ENCODE measurements around the gene PLXNC1.

PLXNC1 gene

GRCh38 chr12:94185801-94186200 is 37.4 kb downstream of the PLXNC1 start:
- POLR2A ChIA-PET: no interaction called here
- CTCF ChIA-PET: no interaction called here

GRCh38 chr12:94186278-94187241 is 38.2 kb downstream of the PLXNC1 start:
- DNase-seq (ENCODE audit: extremely low spot score): no peak
- POLR2A ChIA-PET: no interaction called here
- TF ChIP-seq TARDBP (IDR thresholded peaks at IDR 0.05) (no peak), PKNOX1 (IDR thresholded peaks at IDR 0.05) (no peak), CTBP1 (IDR thresholded peaks at IDR 0.05; ENCODE audit: borderline replicate concordance) (no peak), SUZ12 (IDR thresholded peaks at IDR 0.05) (no peak), NFRKB (IDR thresholded peaks at IDR 0.05) (no peak), LEF1 (IDR thresholded peaks at IDR 0.05; ENCODE audit: borderline replicate concordance) (no peak), SP1 (IDR thresholded peaks at IDR 0.05) (no peak)
- CTCF ChIA-PET: no interaction called here

More at GRCh38 chr12:94185801-94186200, 37.4 kb downstream of the PLXNC1 start:
- TF ChIP-seq FOXA1 (IDR thresholded peaks at IDR 0.05) (no peak), BHLHE40 (IDR thresholded peaks at IDR 0.05; ENCODE audit: borderline replicate concordance) (no peak), NFRKB (IDR thresholded peaks at IDR 0.05) (no peak), HDGF (IDR thresholded peaks at IDR 0.05; ENCODE audit: borderline replicate concordance) (no peak), ELF4 (IDR thresholded peaks at IDR 0.05) (no peak), PKNOX1 (IDR thresholded peaks at IDR 0.05) (no peak), SUZ12 (IDR thresholded peaks at IDR 0.05) (no peak), CTBP1 (IDR thresholded peaks at IDR 0.05; ENCODE audit: borderline replicate concordance) (no peak), SP1 (IDR thresholded peaks at IDR 0.05) (no peak), LEF1 (IDR thresholded peaks at IDR 0.05; ENCODE audit: borderline replicate concordance) (no peak), ZNF384 (IDR thresholded peaks at IDR 0.05) (no peak), FOXK2 (IDR thresholded peaks at IDR 0.05) (no peak), ARNT (IDR thresholded peaks at IDR 0.05) (no peak), L3MBTL2 (conservative IDR thresholded peaks at IDR 0.05) (no peak), FOXM1 (IDR thresholded peaks at IDR 0.05; ENCODE audit: borderline replicate concordance) (no peak)
- no peak for DNase-seq (ENCODE audit: extremely low spot score)

GRCh38 chr12:94187361-94187760 is 39.0 kb downstream of the PLXNC1 start:
- ChIA-PET CTCF (no interaction called here), POLR2A (no interaction called here)
- no peak for DNase-seq (ENCODE audit: extremely low spot score)
- TF ChIP-seq ARNT (IDR thresholded peaks at IDR 0.05) (no peak), SP1 (IDR thresholded peaks at IDR 0.05) (no peak), ZNF384 (IDR thresholded peaks at IDR 0.05) (no peak), FOXK2 (IDR thresholded peaks at IDR 0.05) (no peak), CTBP1 (IDR thresholded peaks at IDR 0.05; ENCODE audit: borderline replicate concordance) (no peak), FOXA1 (IDR thresholded peaks at IDR 0.05) (no peak), LEF1 (IDR thresholded peaks at IDR 0.05; ENCODE audit: borderline replicate concordance) (no peak), ELF4 (IDR thresholded peaks at IDR 0.05) (no peak), SUZ12 (IDR thresholded peaks at IDR 0.05) (no peak), NFRKB (IDR thresholded peaks at IDR 0.05) (no peak), HDGF (IDR thresholded peaks at IDR 0.05; ENCODE audit: borderline replicate concordance) (no peak), FOXM1 (IDR thresholded peaks at IDR 0.05; ENCODE audit: borderline replicate concordance) (no peak), BHLHE40 (IDR thresholded peaks at IDR 0.05; ENCODE audit: borderline replicate concordance) (no peak), PKNOX1 (IDR thresholded peaks at IDR 0.05) (no peak), L3MBTL2 (conservative IDR thresholded peaks at IDR 0.05) (no peak), TARDBP (IDR thresholded peaks at IDR 0.05) (no peak)

- POLR2A ChIA-PET: no interaction called here
- no peak for DNase-seq (ENCODE audit: extremely low spot score)
- TF ChIP-seq ARNT (IDR thresholded peaks at IDR 0.05) (no peak), HDGF (IDR thresholded peaks at IDR 0.05; ENCODE audit: borderline replicate concordance) (no peak), L3MBTL2 (conservative IDR thresholded peaks at IDR 0.05) (no peak), CTBP1 (IDR thresholded peaks at IDR 0.05; ENCODE audit: borderline replicate concordance) (no peak), SP1 (IDR thresholded peaks at IDR 0.05) (no peak), LEF1 (IDR thresholded peaks at IDR 0.05; ENCODE audit: borderline replicate concordance) (no peak), NFRKB (IDR thresholded peaks at IDR 0.05) (no peak), PKNOX1 (IDR thresholded peaks at IDR 0.05) (no peak), FOXM1 (IDR thresholded peaks at IDR 0.05; ENCODE audit: borderline replicate concordance) (no peak), ELF4 (IDR thresholded peaks at IDR 0.05) (no peak), ZNF384 (IDR thresholded peaks at IDR 0.05) (no peak), FOXA1 (IDR thresholded peaks at IDR 0.05) (no peak), FOXK2 (IDR thresholded peaks at IDR 0.05) (no peak), TARDBP (IDR thresholded peaks at IDR 0.05) (no peak), BHLHE40 (IDR thresholded peaks at IDR 0.05; ENCODE audit: borderline replicate concordance) (no peak)
- CTCF ChIA-PET: no interaction called here
Measured at GRCh38 chr12:94190623-94191022, 42.2 kb downstream of the PLXNC1 start.

GRCh38 chr12:94191023-94191422 is 42.6 kb downstream of the PLXNC1 start:
- ChIA-PET CTCF (no interaction called here), POLR2A (no interaction called here)
- TF ChIP-seq ARNT (IDR thresholded peaks at IDR 0.05): no peak
- TF ChIP-seq LEF1 (IDR thresholded peaks at IDR 0.05; ENCODE audit: borderline replicate concordance): no peak

More at GRCh38 chr12:94191023-94191422, 42.6 kb downstream of the PLXNC1 start:
- DNase-seq (ENCODE audit: extremely low spot score): no peak
